ENCODE data around the gene U2SURP.

DNA sequence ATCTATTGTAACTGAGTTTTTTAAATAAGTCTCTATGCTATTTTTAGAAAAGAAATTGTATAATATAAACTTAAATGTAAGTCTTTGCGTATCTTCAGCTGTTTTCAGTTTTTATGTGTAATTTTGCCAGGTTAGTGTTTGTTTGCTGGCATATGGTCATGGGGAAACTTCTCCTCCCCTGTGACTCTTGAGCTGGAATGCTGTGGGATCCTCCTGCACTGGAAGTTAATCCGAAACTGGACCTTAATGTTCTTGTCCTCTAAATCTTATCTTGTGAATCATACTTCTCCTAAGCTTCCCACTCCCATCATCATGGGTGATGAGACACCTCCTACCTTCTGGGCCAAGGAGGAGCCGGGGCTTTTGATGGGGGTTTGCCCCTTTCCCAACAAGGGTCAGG is 65.8 kb downstream of the U2SURP start:
- TF ChIP-seq, protein P1, sequence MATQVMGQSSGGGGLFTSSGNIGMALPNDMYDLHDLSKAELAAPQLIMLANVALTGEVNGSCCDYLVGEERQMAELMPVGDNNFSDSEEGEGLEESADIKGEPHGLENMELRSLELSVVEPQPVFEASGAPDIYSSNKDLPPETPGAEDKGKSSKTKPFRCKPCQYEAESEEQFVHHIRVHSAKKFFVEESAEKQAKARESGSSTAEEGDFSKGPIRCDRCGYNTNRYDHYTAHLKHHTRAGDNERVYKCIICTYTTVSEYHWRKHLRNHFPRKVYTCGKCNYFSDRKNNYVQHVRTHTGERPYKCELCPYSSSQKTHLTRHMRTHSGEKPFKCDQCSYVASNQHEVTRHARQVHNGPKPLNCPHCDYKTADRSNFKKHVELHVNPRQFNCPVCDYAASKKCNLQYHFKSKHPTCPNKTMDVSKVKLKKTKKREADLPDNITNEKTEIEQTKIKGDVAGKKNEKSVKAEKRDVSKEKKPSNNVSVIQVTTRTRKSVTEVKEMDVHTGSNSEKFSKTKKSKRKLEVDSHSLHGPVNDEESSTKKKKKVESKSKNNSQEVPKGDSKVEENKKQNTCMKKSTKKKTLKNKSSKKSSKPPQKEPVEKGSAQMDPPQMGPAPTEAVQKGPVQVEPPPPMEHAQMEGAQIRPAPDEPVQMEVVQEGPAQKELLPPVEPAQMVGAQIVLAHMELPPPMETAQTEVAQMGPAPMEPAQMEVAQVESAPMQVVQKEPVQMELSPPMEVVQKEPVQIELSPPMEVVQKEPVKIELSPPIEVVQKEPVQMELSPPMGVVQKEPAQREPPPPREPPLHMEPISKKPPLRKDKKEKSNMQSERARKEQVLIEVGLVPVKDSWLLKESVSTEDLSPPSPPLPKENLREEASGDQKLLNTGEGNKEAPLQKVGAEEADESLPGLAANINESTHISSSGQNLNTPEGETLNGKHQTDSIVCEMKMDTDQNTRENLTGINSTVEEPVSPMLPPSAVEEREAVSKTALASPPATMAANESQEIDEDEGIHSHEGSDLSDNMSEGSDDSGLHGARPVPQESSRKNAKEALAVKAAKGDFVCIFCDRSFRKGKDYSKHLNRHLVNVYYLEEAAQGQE (IDR thresholded peaks at IDR 0.05; ENCODE audit: insufficient replicate concordance, low read depth): no peak
- TF ChIP-seq, protein P2, sequence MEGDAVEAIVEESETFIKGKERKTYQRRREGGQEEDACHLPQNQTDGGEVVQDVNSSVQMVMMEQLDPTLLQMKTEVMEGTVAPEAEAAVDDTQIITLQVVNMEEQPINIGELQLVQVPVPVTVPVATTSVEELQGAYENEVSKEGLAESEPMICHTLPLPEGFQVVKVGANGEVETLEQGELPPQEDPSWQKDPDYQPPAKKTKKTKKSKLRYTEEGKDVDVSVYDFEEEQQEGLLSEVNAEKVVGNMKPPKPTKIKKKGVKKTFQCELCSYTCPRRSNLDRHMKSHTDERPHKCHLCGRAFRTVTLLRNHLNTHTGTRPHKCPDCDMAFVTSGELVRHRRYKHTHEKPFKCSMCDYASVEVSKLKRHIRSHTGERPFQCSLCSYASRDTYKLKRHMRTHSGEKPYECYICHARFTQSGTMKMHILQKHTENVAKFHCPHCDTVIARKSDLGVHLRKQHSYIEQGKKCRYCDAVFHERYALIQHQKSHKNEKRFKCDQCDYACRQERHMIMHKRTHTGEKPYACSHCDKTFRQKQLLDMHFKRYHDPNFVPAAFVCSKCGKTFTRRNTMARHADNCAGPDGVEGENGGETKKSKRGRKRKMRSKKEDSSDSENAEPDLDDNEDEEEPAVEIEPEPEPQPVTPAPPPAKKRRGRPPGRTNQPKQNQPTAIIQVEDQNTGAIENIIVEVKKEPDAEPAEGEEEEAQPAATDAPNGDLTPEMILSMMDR (IDR thresholded peaks at IDR 0.05; ENCODE audit: insufficient read depth, low read length): no peak
